ENCODE results near the gene WBP2NL. TPM values are rescaled to one million over a fixed set of nuclear protein-coding genes. Genes with fewer than 3 reads are reported as not detected.
"Not testable (repeated sequence)": the region's sequence is repeated elsewhere in the genome, so short reads cannot be mapped to it uniquely, and the experiment has no call there.

Gene WBP2NL
- total RNA-seq, 4 donors from 2014 or later: 0.33 to 1.0 (median 0.45) TPM; not detected in 1

DNA sequence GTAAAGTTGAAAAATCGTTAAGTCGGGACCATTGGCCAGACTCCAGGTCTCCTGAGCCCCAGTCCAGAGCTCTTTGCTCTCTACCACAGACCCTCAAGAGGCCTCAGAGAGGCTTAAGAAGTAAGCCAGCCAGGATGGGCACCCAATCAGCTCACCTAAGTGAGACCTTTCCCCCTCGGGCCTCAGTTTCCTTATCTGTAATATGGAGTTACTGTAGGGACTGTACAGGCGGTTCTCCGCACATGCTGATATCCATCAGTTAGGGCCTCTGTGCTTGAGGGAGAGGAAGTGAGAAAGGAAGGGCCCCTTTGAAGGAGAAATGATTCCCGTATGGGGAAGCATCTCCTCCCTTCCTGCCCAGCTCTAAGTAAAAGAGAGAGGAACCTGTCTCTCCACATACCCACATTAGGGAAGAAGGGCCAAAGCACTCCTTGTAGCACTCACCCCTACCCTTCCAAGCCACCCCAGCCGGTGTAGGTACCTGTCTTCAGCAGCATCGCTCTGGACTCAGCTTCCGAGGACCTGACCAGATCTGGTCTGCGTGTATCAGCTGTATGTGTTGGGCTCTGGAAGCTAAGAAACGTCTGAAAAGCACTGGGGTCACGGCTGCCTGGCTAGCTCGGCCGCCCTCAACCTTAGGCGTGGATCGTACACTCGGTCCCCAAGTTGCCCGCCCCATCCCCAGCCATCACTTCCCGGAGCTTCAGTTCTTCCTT lies 71.4 kb downstream of the WBP2NL start:
- Histone ChIP-seq H3K4me3 (peak overlapping the region; percentile 65 to 92 (median 77)), H3K9me3 (no peaks in the 10 kb centered on the region), H3K36me3 (peaks cover 26 to 36% (median 34%) of the 10 kb centered on the region in 4 donors), H3K4me1 (peaks cover 36 to 59% (median 50%) of the 10 kb centered on the region in 4 donors), H3K27me3 (no peaks in the 10 kb centered on the region), H3K27ac (replicated peaks in 1 of 4) (peak overlapping the region; percentile 92 to 95 (median 92))
- no peak for DNase-seq (ENCODE audit: extremely low spot score)
- TF ChIP-seq POLR2A (IDR thresholded peaks at IDR 0.05; ENCODE audit: low read depth) (no peak), EP300 (IDR thresholded peaks at IDR 0.05) (no peak), POLR2AphosphoS5 (IDR thresholded peaks at IDR 0.05) (no peak)
- TF ChIP-seq, protein P1, sequence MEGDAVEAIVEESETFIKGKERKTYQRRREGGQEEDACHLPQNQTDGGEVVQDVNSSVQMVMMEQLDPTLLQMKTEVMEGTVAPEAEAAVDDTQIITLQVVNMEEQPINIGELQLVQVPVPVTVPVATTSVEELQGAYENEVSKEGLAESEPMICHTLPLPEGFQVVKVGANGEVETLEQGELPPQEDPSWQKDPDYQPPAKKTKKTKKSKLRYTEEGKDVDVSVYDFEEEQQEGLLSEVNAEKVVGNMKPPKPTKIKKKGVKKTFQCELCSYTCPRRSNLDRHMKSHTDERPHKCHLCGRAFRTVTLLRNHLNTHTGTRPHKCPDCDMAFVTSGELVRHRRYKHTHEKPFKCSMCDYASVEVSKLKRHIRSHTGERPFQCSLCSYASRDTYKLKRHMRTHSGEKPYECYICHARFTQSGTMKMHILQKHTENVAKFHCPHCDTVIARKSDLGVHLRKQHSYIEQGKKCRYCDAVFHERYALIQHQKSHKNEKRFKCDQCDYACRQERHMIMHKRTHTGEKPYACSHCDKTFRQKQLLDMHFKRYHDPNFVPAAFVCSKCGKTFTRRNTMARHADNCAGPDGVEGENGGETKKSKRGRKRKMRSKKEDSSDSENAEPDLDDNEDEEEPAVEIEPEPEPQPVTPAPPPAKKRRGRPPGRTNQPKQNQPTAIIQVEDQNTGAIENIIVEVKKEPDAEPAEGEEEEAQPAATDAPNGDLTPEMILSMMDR (IDR thresholded peaks at IDR 0.05): no peak
- intact Hi-C loops (cut with DNase I): no loop called here
- 13% methylated on average over 14 of the region's 19 CpGs for WGBS

DNA sequence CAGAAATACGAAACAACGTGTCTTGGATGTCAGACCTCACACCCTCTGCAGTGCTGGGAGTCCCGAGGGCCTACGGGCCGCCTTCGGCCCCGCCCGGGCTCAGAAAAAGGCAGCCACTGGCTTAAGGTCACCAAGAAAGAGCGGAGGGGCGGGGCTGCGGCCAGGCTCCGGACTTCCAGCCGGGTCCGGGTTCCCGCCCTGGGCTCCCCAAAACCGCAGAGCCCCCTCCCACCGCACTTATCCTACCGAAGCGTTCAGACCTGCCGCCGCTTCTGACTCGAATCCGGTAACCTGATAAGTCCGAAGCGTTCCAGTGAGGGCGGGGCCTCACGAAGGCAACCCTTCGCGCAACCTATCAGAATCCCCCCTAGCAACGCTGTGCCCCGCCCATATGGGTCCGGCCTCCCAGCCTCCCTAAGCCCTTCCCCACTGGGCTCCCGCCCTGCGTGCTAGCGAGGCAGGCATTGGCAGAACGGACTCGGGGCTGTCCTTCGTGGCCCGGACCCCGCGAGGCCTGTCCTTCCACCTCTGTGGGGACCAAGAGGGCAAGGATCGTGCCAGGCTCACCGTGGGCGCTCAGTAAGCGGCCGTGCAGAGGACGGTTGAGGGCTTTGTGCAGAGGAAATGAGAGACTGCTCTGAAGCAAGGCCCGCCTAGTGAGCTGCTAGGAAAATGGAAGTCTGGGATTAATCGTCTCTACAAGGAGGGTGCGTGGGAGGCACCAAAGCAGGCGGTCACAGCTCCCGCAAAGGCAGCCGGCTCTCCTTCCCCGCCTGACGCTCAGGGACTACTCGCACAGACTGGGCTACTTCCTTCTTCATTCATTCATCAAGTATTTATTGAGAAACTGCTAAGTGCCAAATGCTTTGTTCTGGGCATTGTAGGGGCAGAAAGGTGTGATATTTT lies 72.2 kb downstream of the WBP2NL start, which contains the start of gene NAGA:
TSS of gene NAGA (minus strand) at position 296 of the 906 bp plus-strand sequence. CDS start 515 bp downstream, outside the sequence.
- no peaks in the 10 kb centered on the region for H3K27me3 ChIP-seq
- TF ChIP-seq EP300 (IDR thresholded peaks at IDR 0.05) (no peak), POLR2AphosphoS5 (IDR thresholded peaks at IDR 0.05) (peak; percentile 94 to 96), POLR2A (IDR thresholded peaks at IDR 0.05; ENCODE audit: low read depth) (peak; percentile 42)
- DNase-seq (ENCODE audit: extremely low spot score): peak; percentile 99
- H3K27ac ChIP-seq (replicated peaks in 1 of 4): peak within 1 kb of the TSS; percentile 92 to 95 (median 92)
- WGBS: 1% methylated on average over 25 of the region's 56 CpGs
- no peaks in the 10 kb centered on the region for H3K9me3 ChIP-seq
- H3K4me3 ChIP-seq: peak within 1 kb of the TSS; percentile 65 to 92 (median 77)
- peaks cover 18 to 28% (median 26%) of the 10 kb centered on the region in 4 donors for H3K36me3 ChIP-seq
- intact Hi-C loops (cut with DNase I): no loop called here
- peaks cover 41 to 67% (median 58%) of the 10 kb centered on the region in 4 donors for H3K4me1 ChIP-seq

DNA sequence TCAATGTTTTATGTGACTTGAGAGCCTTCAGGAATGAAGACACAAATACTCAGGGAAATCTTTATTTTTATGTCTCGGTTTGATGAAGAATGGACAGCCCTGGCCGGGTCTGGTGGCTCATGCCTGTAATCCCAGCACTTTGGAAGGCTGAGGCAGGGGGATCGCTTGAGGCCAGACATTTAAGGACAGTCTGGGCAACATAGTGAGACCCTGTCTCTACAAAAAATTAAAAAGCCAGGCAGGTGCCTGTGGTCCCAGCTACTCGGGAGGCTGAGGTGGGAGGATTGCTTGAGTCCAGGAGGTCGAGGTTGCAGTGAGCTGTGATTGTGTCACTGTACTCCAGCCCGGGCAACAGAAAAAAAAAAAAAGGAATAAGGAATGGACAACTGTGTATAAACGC lies 72.9 kb downstream of the WBP2NL start:
- peak overlapping the region; percentile 92 to 95 (median 92) for H3K27ac ChIP-seq (replicated peaks in 1 of 4)
- intact Hi-C loops (cut with DNase I); DNase-seq (ENCODE audit: extremely low spot score); H3K9me3 ChIP-seq; H3K27me3 ChIP-seq: not testable (repeated sequence)
- peak overlapping the region; percentile 65 to 92 (median 77) for H3K4me3 ChIP-seq
- H3K36me3 ChIP-seq: peaks cover 14 to 26% (median 23%) of the 10 kb centered on the region in 4 donors
- peaks cover 41 to 67% (median 58%) of the 10 kb centered on the region in 4 donors for H3K4me1 ChIP-seq
- WGBS: 58% methylated on average over 7 of the region's 7 CpGs

DNA sequence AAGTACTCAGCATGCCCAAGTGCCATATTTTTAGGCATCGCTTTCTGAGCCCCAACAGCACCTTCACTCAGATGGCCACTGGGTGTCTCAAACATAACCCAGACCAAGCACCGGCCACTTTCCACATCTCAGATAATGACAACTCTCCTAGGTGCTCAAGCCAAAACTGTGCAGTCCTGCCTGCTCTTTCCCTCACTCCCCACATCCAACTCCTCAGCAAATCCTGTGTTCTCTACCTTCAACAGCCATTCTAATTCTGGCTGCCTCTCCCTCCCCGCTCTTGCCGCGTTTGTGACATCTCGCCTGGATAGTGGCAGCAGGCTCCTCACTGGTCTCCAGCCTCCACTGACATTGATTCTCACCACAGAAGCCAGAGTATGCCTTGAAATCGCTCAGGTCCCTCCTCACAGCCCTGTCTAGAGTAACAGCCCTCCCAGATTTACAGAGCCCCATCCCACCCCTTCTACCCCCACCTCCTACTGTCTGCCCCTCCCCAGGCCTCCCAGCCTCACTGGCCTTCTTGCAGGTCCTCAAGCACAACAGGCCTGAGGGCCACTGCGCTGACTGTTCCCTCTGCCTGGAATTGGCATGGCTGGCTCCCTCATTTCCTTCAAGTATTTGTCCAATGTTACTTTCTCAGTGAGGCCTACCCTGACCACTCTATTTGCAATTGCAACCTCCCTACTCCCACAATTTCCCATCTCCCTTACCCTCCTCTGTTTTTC lies 74.2 kb downstream of the WBP2NL start:
- peaks cover 3 to 26% (median 21%) of the 10 kb centered on the region in 4 donors for H3K36me3 ChIP-seq
- TF ChIP-seq POLR2AphosphoS5 (IDR thresholded peaks at IDR 0.05): no peak
- no peak for TF ChIP-seq EP300 (IDR thresholded peaks at IDR 0.05)
- TF ChIP-seq, protein P1 (IDR thresholded peaks at IDR 0.05): no peak
- no peak for TF ChIP-seq POLR2A (IDR thresholded peaks at IDR 0.05; ENCODE audit: low read depth)
- peaks cover 44 to 77% (median 68%) of the 10 kb centered on the region in 4 donors for H3K4me1 ChIP-seq
- WGBS: 86% methylated on average over 8 of the region's 8 CpGs
- no peak overlapping the region for H3K4me3 ChIP-seq
- H3K27ac ChIP-seq (replicated peaks in 1 of 4): peak overlapping the region in 2 of 4 donors; percentile 3 to 41
- DNase-seq (ENCODE audit: extremely low spot score): no peak
- no peaks in the 10 kb centered on the region for H3K9me3 ChIP-seq
- intact Hi-C loops (cut with DNase I): no loop called here
- H3K27me3 ChIP-seq: no peaks in the 10 kb centered on the region

DNA sequence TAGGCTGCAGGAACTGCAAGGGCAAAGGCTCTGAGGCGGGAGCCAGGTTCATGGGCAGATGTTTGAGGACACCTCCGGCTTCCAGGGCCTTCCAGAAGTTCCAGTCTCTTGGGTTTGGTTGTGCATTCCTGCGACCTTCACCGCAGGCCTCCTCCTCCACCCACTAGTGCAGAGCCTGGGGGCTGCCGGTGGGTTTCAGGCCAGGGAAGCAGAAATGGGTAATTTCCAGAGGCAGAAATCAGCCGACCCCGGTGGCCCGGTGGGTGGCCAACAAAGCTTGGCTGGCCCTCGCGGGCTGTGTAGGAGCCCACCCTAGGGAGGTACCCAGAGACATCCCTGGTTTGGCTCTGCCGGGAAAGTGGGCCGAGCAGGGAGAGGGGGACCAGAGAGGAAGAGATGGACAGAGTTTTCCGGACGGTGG lies 75.0 kb downstream of the WBP2NL start:
- peak overlapping the region; percentile 91 to 92 (median 92) for H3K27ac ChIP-seq (replicated peaks in 1 of 4)
- 65% methylated on average over 14 of the region's 14 CpGs for WGBS
- no peak for TF ChIP-seq POLR2AphosphoS5 (IDR thresholded peaks at IDR 0.05)
- TF ChIP-seq, protein P1 (IDR thresholded peaks at IDR 0.05): no peak
- peaks cover 52 to 84% (median 75%) of the 10 kb centered on the region in 4 donors for H3K4me1 ChIP-seq
- H3K36me3 ChIP-seq: peaks cover 0 to 21% (median 17%) of the 10 kb centered on the region in 4 donors
- no peaks in the 10 kb centered on the region for H3K9me3 ChIP-seq
- no peaks in the 10 kb centered on the region for H3K27me3 ChIP-seq
- H3K4me3 ChIP-seq: peak overlapping the region; percentile 71 to 82 (median 76)
- DNase-seq (ENCODE audit: extremely low spot score): no peak
- intact Hi-C loops (cut with DNase I): no loop called here
